Left lung (tissue), 10 donors: Measurements from ENCODE around the gene HS3ST2. TPM values are rescaled to one million over a fixed set of nuclear protein-coding genes. Genes with fewer than 3 reads are reported as not detected.

Experiments
- ATAC-seq: fragments of 200-7000 bp; cut with Tn5 transposase; one replicate; pipeline ENCODE4 v1.9.1; 2020; ENCODE audit warnings: moderate library complexity
- DNase-seq, 4 donors: peaks; one replicate each; pipeline ENCODE4 v3.0.0-alpha.2; 2013 to 2020
- H3K27ac ChIP-seq, 2 donors: fragments of 200-600 bp; sonication (generic) in 1 of 2; one replicate each; pipeline versions ENCODE4 v1.5.0 to v1.8.0; 2020 to 2021
- H3K27me3 ChIP-seq, 2 donors: fragments of 200-600 bp; sonication (generic) in 1 of 2; one replicate each; pipeline versions ENCODE4 v1.5.0 to v1.8.0; 2020 to 2021
- H3K36me3 ChIP-seq, 2 donors: fragments of 200-600 bp; sonication (generic) in 1 of 2; one replicate each; pipeline versions ENCODE4 v1.5.0 to v1.8.0; 2020 to 2021
- H3K4me1 ChIP-seq, 2 donors: fragments of 200-600 bp; one replicate each; pipeline ENCODE4 v1.8.0; 2021
- H3K4me3 ChIP-seq, 2 donors: fragments of 200-600 bp; sonication (generic) in 1 of 2; one replicate each; pipeline versions ENCODE4 v1.5.0 to v1.8.0; 2020 to 2021; ENCODE audit warnings: mild to moderate bottlenecking in 1 of 2
- H3K9me3 ChIP-seq, 2 donors: fragments of 200-600 bp; sonication (generic) in 1 of 2; one replicate each; pipeline versions ENCODE4 v1.5.0 to v1.8.0; 2020 to 2021
- intact Hi-C, 2 donors: fragments of 100-400 bp; cut with DNase I; formaldehyde crosslinking; loops; one replicate each; pipeline versions ENCODE4 v1.11.2 to v1.14.2; 2022
- polyA plus RNA-seq, 6 donors: library from polyadenylated mRNA; unstranded; fragments of 120-200 nt; gene quantifications; one replicate each; pipeline ENCODE4 v1.2.1, GENCODE V29; 2013; ENCODE audit not compliant: insufficient read length in 6 of 6
- total RNA-seq, 2 donors: library from RNA; stranded (reverse); fragmentation: NEBNext Ultra II Directional; extraction: Animal tissue kit (Norgen Biotek cat#: 25700); gene quantifications; one replicate each; pipeline ENCODE4 v1.2.1, GENCODE V29; 2021
- TF ChIP-seq, protein P1 (sequence below), 2 donors: fragments of 200-600 bp; sonication (generic) in 1 of 2; IDR thresholded peaks; one replicate each; pipeline versions ENCODE4 v1.5.0 to v1.8.0; 2021; ENCODE audit warnings: antibody characterized with exemption in 2 of 2
- donor health status: DM: no; HTN: yes; CAD: no.
- donor health status: DM: no; HTN: no; CAD: no.

HS3ST2 gene
- total and polyA plus RNA-seq, 8 donors: 0.07 to 8.6 (median 3.2) TPM; not detected in 4

DNA sequence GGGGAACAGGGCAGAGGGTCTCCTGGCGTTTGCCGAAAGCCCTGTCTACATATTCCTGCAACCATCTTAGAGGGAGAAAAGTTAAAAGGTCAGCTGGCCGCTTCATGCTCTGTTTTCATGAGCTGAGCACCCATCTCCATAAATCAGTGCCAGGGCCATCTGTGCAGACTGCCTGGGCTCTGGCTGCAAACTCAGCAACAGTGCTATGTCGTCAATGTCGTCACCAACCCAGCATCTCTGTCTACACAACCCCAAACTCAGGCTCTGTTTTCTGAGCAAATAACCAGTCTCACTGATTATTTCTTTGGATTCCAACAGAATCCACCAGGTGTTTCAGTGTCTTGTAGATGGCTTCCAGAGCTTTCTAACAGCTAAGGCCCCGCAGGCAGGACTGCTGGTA is 65.0 kb downstream of the HS3ST2 start:
- TF ChIP-seq, protein P1, sequence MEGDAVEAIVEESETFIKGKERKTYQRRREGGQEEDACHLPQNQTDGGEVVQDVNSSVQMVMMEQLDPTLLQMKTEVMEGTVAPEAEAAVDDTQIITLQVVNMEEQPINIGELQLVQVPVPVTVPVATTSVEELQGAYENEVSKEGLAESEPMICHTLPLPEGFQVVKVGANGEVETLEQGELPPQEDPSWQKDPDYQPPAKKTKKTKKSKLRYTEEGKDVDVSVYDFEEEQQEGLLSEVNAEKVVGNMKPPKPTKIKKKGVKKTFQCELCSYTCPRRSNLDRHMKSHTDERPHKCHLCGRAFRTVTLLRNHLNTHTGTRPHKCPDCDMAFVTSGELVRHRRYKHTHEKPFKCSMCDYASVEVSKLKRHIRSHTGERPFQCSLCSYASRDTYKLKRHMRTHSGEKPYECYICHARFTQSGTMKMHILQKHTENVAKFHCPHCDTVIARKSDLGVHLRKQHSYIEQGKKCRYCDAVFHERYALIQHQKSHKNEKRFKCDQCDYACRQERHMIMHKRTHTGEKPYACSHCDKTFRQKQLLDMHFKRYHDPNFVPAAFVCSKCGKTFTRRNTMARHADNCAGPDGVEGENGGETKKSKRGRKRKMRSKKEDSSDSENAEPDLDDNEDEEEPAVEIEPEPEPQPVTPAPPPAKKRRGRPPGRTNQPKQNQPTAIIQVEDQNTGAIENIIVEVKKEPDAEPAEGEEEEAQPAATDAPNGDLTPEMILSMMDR (IDR thresholded peaks at IDR 0.05): no peak
- H3K36me3 ChIP-seq: no peaks in the 10 kb centered on the region
- no peak overlapping the region for H3K27ac ChIP-seq
- intact Hi-C loops: no loop called here
- H3K4me1 ChIP-seq: no peaks in the 10 kb centered on the region
- ATAC-seq: no peak
- no peak overlapping the region for H3K4me3 ChIP-seq
- H3K27me3 ChIP-seq: peaks cover 0 to 20% of the 10 kb centered on the region in 2 donors
- DNase-seq: no peak
- H3K9me3 ChIP-seq: no peaks in the 10 kb centered on the region

DNA sequence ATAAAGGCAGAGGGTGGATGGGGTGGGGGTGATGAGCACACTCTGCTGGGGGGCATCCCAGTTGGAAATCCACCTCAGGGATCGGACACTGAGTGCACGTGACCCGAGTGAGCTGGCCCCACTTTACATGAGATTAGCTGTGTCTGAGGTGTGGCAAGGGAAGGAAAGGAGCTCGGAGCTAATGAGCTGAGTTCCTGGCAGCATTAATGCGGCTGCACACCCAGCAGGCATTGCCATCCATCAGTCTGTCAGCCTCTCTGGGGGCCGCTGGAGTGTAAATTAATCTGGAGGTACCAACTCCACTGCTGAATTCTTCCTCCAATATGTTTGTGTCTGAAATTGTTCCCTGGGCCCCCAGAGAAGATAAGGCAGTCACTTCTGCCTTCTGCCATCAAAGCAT is 65.5 kb downstream of the HS3ST2 start:
- intact Hi-C loops: no loop called here
- no peaks in the 10 kb centered on the region for H3K9me3 ChIP-seq
- no peaks in the 10 kb centered on the region for H3K4me1 ChIP-seq
- no peaks in the 10 kb centered on the region for H3K36me3 ChIP-seq
- TF ChIP-seq, protein P1 (IDR thresholded peaks at IDR 0.05): no peak
- ATAC-seq (no peak), DNase-seq (no peak)
- peaks cover 0 to 20% of the 10 kb centered on the region in 2 donors for H3K27me3 ChIP-seq
- H3K4me3 ChIP-seq: no peak overlapping the region
- H3K27ac ChIP-seq: no peak overlapping the region

DNA sequence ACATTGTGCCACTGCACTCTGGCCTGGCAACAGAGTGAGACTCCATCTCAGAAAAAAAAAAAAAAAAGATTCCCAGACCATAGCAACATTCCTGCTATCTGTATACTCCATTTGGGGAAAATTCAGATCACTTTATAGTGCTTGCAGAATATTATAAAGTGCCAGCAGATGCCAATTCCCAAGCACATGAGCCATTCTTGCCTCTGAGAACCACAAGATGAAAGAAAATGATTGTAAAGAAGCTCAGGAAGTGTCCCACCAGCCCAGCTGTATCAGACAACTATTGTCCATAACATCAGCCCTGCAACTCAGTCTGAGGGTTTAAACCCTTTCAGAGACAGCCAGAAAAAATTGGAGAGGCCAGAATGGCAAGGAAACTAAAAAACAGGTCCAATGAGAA is 69.0 kb downstream of the HS3ST2 start:
- TF ChIP-seq, protein P1 (IDR thresholded peaks at IDR 0.05): no peak
- DNase-seq (no peak), ATAC-seq (no peak)
- no peak overlapping the region for H3K27ac ChIP-seq
- intact Hi-C loops: no loop called here
- peaks cover 0 to 15% of the 10 kb centered on the region in 2 donors for H3K27me3 ChIP-seq
- H3K4me3 ChIP-seq: no peak overlapping the region
- no peaks in the 10 kb centered on the region for H3K4me1 ChIP-seq
- H3K36me3 ChIP-seq: no peaks in the 10 kb centered on the region
- H3K9me3 ChIP-seq: no peaks in the 10 kb centered on the region

DNA sequence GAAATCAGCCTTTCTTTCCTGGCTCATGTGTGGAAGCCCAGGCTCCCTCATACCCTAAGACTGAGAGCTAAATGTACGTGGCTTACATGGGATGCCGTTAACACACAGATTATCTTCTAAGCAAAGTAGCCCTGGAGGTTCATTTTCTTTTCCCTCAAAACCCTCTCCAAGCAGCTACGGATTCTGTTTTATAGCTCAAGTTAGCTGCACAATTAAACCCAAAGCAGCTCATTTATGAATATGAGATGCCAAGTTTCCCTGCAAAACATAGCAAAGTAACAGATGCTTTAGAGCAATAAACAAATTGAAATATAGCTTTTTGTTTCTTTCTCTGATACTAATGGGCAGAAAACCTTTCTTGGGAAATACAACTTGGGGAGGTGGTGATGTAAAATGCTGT is 72.0 kb downstream of the HS3ST2 start:
- H3K4me1 ChIP-seq: no peaks in the 10 kb centered on the region
- H3K4me3 ChIP-seq: no peak overlapping the region
- H3K27ac ChIP-seq: no peak overlapping the region
- ATAC-seq (no peak), DNase-seq (no peak)
- no peaks in the 10 kb centered on the region for H3K36me3 ChIP-seq
- intact Hi-C loops: no loop called here
- TF ChIP-seq, protein P1 (IDR thresholded peaks at IDR 0.05): no peak
- H3K9me3 ChIP-seq: no peaks in the 10 kb centered on the region
- H3K27me3 ChIP-seq: no peaks in the 10 kb centered on the region

DNA sequence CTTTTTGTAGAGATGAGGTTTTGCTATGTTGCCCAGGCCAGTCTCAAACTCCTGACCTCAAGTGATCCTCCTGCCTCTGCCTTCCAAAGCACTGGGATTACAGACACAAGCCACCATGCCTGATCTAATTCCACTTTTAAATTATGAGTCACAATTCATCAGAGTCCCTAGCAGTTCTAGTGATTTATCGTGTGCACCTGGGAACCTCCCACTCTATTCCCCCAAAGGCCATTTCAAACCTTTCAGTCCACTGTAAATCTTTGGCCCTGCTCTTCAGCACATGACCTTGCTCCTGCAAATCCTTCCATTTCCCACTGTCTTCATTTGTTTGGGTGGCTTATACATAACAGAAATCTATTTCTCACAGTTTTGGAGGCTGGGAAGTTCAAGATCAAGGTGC is 73.0 kb downstream of the HS3ST2 start:
- H3K36me3 ChIP-seq: no peaks in the 10 kb centered on the region
- H3K27me3 ChIP-seq: no peaks in the 10 kb centered on the region
- H3K4me1 ChIP-seq: no peaks in the 10 kb centered on the region
- TF ChIP-seq, protein P1 (IDR thresholded peaks at IDR 0.05): no peak
- no peak overlapping the region for H3K4me3 ChIP-seq
- no peaks in the 10 kb centered on the region for H3K9me3 ChIP-seq
- ATAC-seq (no peak), DNase-seq (no peak)
- no peak overlapping the region for H3K27ac ChIP-seq
- intact Hi-C loops: no loop called here
